Measurements from ENCODE around the gene UBXN7. TPM values are rescaled to one million over a fixed set of nuclear protein-coding genes. Genes with fewer than 3 reads are reported as not detected.
"Not testable (repeated sequence)": the region's sequence is repeated elsewhere in the genome, so short reads cannot be mapped to it uniquely, and the experiment has no call there.

UBXN7 gene
- total and polyA plus RNA-seq, 12 donors, result 2.0 to 41.7 (median 32.0) TPM

- no peaks in the 10 kb centered on the region for H3K9me3 ChIP-seq
- DNase-seq (no peak), ATAC-seq (no peak)
- peaks cover 0 to 7% (median 0%) of the 10 kb centered on the region in 9 donors for H3K4me1 ChIP-seq
- H3K36me3 ChIP-seq, result no peaks in the 10 kb centered on the region
- H3K4me3 ChIP-seq, result no peak overlapping the region
- H3K27me3 ChIP-seq, result no peaks in the 10 kb centered on the region
- intact Hi-C loops (cut with DNase I), result no loop called here
- TF ChIP-seq, protein P1, sequence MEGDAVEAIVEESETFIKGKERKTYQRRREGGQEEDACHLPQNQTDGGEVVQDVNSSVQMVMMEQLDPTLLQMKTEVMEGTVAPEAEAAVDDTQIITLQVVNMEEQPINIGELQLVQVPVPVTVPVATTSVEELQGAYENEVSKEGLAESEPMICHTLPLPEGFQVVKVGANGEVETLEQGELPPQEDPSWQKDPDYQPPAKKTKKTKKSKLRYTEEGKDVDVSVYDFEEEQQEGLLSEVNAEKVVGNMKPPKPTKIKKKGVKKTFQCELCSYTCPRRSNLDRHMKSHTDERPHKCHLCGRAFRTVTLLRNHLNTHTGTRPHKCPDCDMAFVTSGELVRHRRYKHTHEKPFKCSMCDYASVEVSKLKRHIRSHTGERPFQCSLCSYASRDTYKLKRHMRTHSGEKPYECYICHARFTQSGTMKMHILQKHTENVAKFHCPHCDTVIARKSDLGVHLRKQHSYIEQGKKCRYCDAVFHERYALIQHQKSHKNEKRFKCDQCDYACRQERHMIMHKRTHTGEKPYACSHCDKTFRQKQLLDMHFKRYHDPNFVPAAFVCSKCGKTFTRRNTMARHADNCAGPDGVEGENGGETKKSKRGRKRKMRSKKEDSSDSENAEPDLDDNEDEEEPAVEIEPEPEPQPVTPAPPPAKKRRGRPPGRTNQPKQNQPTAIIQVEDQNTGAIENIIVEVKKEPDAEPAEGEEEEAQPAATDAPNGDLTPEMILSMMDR (IDR thresholded peaks at IDR 0.05), result no peak
- H3K27ac ChIP-seq, result no peak overlapping the region
- WGBS, 2 donors, result 69 to 71% methylated on average over 3 of the region's 3 CpGs
These were observed 8.5 kb upstream of the UBXN7 start for GRCh38 chr3:196440696-196441095.

GRCh38 chr3:196440041-196440537 is 7.9 kb upstream of the UBXN7 start:
- 64 to 74% methylated on average over 6 of the region's 6 CpGs for WGBS, 2 donors
- DNase-seq, result peak in 1 of 2 donors; percentile 19
- Histone ChIP-seq H3K27me3 (no peaks in the 10 kb centered on the region), H3K36me3 (no peaks in the 10 kb centered on the region), H3K4me3 (no peak overlapping the region), H3K4me1 (peaks cover 0 to 7% (median 0%) of the 10 kb centered on the region in 9 donors), H3K9me3 (no peaks in the 10 kb centered on the region), H3K27ac (no peak overlapping the region)
- intact Hi-C loops (cut with DNase I), result no loop called here
- TF ChIP-seq, protein P1 (IDR thresholded peaks at IDR 0.05), result no peak
- peak in 1 of 8 donors; percentile 76 for ATAC-seq

DNA sequence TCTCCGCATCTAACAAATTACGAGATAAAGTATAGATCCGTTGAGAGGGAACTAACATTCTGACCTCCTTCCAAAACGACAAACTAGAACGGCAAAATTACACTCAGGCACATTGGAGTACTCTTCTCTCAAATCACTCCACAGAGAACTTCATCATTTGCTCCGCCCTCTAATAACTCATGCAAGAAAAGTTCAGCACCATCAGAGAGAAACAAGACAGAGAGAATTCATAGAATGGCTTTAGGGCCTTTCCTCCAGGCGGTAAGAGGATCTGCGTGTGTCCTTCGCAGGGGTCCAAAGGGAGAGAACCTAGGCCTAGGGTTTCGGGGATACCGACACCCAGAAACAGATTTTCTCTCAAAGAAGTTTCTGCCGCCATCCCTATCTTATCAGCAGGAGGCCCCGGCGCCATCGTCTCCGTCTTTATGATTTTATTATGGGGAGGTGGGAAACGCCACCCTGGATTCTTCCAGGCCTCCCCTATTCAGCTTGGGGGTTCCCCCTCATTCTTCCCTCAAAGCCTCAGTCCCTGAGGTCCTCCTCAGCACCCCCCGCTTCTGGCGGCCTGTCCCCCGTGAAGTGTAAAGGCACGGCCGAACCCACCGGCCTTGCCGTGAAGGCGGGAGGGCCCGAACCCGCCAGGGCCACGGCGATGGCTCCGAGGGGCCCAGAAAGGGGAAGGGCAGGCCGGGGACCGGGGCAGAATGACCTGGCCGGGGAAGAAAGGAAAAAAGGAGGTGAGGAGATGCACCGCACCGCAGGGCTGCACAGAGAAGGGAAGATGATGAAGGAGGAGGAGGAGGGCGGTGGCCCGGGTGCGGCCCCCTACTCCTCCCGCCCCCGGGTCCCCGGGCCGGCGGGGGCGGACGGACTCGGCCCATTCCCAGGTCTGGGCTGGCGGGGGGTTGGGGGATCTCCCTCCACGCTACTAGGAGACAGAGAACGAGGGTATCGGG is 768 bp downstream of the UBXN7 start:
- no peaks in the 10 kb centered on the region for H3K9me3 ChIP-seq
- H3K27ac ChIP-seq, result peak overlapping the region; percentile 80 to 99 (median 94)
- H3K4me3 ChIP-seq, result peak overlapping the region; percentile 71 to 100 (median 96)
- ATAC-seq, result peak; percentile 36 to 75 (median 52)
- 1 to 2% methylated on average over 46 to 50 of the region's 50 CpGs for WGBS, 2 donors
- H3K4me1 ChIP-seq, result peaks cover 0 to 50% (median 24%) of the 10 kb centered on the region in 9 donors
- no peaks in the 10 kb centered on the region for H3K27me3 ChIP-seq
- DNase-seq, result peak; percentile 10 to 28
- intact Hi-C loops (cut with DNase I), result loop anchor here in 3 of 10 donors (5.0 to 10.0 kb wide), 2 partner anchors 71 to 117 kb away; partner anchors contain the start of genes RNF168 (in 2 of the 3) and DYNLT2B (in 1 of the 3)
- H3K36me3 ChIP-seq, result peaks cover 0 to 16% (median 0%) of the 10 kb centered on the region in 9 donors
- TF ChIP-seq, protein P1 (IDR thresholded peaks at IDR 0.05), result no peak

DNA sequence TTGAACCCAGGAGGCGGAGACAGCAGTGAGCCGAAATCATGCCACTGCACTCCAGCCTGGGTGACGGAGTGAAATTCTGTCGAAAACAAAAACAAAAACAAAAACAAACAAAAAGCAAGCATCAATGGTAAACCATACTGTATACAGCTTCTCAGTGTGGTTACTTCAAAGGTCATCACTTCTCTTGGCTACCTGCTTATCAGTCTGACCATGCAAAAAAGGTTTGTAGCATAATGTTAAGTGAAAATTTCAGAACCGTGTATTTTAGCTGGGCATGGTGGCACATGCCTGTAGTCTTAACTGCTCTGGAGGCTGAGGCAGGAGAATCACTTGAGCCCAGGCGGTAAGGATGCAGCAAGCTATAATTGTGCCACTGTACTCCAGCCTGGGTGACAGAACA is 4.2 kb downstream of the UBXN7 start:
- H3K4me1 ChIP-seq, result peaks cover 0 to 60% (median 28%) of the 10 kb centered on the region in 9 donors
- 69 to 71% methylated on average over 6 of the region's 6 CpGs for WGBS, 2 donors
- DNase-seq, result no peak

GRCh38 chr3:196424421-196424820 is 7.8 kb downstream of the UBXN7 start:
- H3K4me3 ChIP-seq; H3K9me3 ChIP-seq; H3K27ac ChIP-seq; DNase-seq; ATAC-seq; intact Hi-C loops (cut with DNase I); H3K27me3 ChIP-seq: not testable (repeated sequence)
- WGBS, 2 donors, result 88 to 92% methylated on average over 6 of the region's 6 CpGs
- peaks cover 0 to 74% (median 38%) of the 10 kb centered on the region in 9 donors for H3K4me1 ChIP-seq
- peaks cover 0 to 25% (median 0%) of the 10 kb centered on the region in 9 donors for H3K36me3 ChIP-seq

More for the DNA sequence above, 4.2 kb downstream of the UBXN7 start:
- Histone ChIP-seq H3K36me3 (peaks cover 0 to 25% (median 0%) of the 10 kb centered on the region in 9 donors), H3K27me3 (no peaks in the 10 kb centered on the region), H3K9me3 (no peaks in the 10 kb centered on the region), H3K27ac (no peak overlapping the region), H3K4me3 (no peak overlapping the region)
- intact Hi-C loops (cut with DNase I), result no loop called here
- TF ChIP-seq, protein P1 (IDR thresholded peaks at IDR 0.05), result no peak
- ATAC-seq, result no peak

All from heart right ventricle (tissue), 16 donors.